NCI-H1092 (cell line): ENCODE data around the gene SNAI3.
A peak's percentile ranks its signal among the peaks of the same experiment; 100 is the strongest.

Source experiments
- DNase-seq: peaks from one replicate; lab custom pipeline; 2025; lab: John Stamatoyannopoulos, UW

SNAI3 gene

DNA sequence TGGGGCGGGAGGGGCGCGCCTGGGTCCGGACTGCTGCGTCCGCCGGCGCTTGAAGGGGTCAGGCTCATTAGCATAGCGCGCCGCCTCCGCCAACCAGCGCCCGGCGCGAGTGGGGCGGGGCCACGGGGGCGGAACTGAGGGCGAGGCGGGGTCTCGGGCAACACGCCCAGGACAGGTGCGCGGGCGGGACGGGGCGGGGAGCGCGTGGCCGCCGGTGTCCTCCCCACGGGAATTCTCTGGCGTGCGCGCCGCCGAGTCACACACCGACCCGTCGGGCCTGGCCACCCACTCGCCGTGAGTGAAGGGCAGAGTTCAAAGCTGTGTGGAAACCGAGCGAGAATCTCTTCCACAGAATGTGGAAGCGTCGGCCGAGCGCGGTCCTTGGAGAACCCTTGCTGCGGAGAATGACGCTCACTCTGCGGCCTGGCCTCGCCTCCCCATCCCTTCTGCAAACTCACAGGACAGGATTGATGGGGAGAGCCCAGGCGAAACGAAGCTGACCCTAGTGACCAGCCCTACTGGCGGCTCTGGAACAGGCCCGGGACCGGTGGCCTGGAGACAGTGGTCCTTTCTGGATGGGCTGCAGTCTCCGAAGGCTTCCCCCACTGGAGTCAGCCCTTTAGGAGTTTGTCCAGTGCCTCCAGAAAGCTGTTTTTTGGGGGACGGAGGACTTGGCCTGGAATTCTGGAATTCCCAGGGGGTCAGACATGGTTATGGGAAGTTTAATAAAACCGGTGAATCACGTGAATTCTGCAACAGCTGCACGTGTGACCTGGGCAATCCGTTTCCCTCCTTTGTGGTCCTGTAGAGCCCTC, at the start of gene SNAI3:
Gene SNAI3, minus strand, starts transcription at position 69 of the 815 bp plus-strand sequence. CDS start 101 bp downstream, outside the sequence.
- DNase-seq, result peak; percentile 53

GRCh38 chr16:88736088-88736487, 49.8 kb upstream of the SNAI3 start:
- no peak for DNase-seq

DNA sequence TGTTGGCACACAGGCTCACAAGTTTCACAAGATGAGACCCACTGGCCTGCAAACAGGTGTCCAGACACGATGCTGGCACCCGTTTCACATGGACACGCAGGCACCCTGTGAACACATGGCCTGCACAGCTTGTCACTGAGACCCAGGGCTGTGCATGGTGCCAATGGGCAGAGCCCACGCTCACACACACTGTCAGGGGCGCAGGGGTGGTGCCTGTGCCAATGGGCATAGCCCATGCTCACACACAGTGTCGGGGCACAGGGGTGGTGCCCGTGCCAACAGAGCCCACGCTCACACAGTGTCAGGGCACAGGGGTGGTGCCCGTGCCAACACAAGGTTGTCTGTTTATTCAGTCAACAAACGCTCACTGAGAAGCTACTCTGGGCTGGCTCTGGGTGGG, 49.3 kb upstream of the SNAI3 start:
- DNase-seq, result no peak

GRCh38 chr16:88735121-88735520, 48.8 kb upstream of the SNAI3 start:
- DNase-seq, result no peak

- DNase-seq, result no peak
Measured at GRCh38 chr16:88734361-88734728, 48.0 kb upstream of the SNAI3 start.

DNA sequence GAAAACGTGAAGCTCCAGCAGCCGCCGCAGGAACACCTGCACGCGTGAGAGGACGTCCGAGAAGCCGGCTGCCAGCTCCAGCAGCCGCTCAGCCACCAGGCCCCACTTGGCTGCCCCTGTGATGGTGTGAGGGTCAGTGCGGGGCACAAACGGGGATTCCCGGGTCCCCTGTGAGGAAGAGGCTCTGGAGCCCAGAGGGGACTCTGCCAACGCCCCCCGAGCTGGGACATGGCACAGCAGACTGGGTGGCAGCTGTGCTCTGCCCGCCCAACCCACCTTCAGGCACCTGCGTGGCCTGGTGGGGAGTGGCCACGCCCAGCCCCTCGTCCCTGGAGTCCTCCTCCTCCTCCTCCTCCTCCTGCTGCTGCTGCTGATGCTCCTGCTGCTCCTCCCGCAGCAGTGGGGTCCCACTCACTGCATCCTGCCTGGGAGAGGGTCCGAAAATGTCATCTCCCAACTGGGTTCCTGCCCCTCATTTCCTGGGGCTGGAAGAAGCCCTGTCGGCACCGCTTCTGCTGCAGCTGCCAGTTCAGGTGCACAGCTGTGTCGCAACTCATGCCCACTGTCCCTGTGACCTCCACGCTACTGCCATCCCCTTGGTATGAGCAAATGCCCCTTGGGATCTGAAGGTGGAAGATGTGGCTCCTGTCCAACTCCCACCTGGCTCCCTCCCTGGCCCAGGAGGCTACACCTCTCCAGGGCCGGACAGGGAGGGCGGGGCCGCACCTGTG, 47.5 kb upstream of the SNAI3 start:
- no peak for DNase-seq

DNA sequence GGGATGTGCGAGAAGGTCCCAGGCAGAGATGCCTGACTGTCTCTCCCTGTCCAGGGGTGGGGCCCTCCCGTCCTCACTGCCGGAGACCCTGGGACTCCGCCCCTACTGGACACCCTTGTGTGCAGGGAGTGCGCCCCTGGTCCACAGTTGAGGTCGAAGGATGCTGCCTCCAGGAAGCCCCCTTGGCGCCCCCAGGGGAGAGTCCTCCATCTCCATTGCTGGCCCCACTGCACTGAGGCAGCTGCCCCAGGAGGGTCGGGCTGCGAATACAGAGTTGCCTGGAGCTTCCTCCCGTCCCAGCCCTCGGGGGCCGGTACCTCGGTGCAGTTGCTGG, 46.6 kb upstream of the SNAI3 start:
- no peak for DNase-seq

GRCh38 chr16:88732172-88732960, 46.1 kb upstream of the SNAI3 start:
- DNase-seq, result peak; percentile 23

GRCh38 chr16:88731699-88732098, 45.4 kb upstream of the SNAI3 start:
- DNase-seq, result no peak

DNA sequence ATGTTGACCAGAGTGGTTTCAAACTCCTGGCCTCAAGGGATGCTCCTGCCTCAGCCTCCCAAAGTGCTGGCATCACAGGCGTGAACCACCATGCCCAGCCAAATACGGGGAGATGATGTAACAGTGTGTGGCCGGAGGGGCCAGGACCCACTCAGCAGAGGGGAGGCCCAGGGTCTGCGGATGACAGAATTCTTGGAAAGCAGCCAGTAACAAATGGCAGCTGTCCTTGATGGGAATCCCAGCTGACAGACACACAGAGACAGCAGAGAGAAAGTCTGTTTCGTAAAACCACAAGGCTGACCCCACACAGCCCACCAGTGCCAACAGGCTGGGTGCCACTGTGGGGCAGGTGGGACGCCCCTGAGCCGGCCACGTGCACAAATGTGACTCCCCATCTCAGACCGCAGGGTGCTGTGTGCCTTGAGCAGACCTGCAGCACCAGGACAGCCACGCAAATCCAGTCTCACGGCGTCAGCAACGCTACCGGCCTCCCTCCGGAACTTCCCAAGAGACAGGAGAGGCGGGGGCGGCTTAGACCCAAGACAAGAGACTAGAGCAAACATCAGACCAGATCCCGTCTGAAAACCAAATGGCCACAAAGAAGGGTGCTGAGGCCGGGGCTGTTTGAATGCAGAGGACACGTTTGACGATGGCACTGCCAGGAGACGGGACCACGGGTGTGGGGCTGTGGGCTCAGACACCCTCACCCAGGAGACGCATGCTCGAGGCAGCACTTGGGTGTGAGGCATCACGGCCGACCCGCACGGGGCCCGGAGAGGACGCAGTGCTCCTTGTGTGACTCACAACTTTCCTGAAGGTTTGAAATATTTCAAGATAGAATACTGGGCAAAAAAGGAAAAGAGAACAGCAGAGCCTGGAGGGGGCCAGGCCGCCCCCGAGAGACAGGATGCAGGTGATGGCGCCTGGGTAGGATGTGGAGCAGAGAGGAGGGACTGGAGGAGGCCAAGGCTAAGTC, 44.6 kb upstream of the SNAI3 start:
- DNase-seq, result no peak

GRCh38 chr16:88727871-88728270, 41.6 kb upstream of the SNAI3 start:
- no peak for DNase-seq

DNA sequence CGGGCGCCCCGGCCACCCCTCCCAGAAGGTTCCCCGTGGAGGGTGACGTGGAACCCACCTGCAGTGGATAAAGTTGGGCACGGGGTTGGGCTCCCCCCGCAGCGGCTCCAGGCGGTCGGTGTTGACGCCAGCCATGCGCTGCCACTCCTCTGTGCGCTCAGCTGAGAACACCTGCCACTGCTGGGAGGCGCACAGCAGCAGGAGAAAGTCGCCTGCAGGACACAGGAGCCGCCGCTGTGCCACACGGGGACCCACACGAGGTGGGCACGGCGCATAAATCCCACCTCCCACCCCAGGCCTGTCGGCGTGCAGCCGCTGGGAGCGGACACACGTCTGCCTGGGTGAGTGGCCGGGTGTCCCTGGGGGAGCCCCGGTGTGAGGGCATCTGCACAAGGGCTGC, 40.7 kb upstream of the SNAI3 start:
- DNase-seq, result no peak

GRCh38 chr16:88726408-88726749, 40.1 kb upstream of the SNAI3 start:
- no peak for DNase-seq

GRCh38 chr16:88725609-88726407, 39.5 kb upstream of the SNAI3 start:
- no peak for DNase-seq

- DNase-seq, result no peak
Measured at GRCh38 chr16:88724855-88725555, 38.7 kb upstream of the SNAI3 start.

DNA sequence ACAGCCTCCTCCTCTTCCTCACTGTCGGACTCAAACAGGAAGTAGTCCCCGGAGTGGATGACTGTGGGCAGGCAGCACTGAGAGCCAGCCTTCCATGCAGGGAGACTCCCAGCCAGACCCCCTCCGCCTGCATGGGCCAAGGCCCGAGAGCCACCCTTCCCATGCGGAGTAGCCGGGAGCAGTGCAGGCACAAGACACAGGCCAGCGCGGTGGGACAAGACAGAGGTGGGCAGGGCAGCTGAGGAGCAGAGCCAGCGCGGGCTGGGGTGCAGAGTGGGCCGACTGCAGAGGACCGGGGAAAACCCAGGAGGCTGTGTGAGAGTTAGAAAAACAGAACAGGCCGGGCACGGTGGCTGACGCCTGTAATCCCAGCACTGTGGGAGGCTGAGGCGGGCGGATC, 37.6 kb upstream of the SNAI3 start:
- DNase-seq, result no peak

DNA sequence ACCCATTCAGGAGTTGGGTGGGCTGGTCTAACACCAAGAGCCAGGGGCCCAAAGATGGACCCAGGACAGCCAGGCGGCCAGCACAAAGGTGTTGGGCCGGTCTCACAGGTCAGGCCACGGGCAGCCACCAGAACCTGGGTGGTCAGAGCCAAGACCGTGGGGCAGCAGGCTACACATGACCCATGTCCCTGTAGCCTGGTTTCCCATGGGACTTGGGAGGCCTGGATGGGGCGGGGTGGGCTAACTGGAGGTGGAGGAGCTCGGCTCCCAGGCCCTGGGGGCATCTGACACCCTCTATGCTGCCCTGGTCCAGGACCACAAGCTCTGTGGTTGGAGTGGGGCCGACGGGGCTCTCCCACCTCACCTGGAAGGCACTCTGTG, 37.2 kb upstream of the SNAI3 start:
- no peak for DNase-seq

GRCh38 chr16:88722784-88723506, 36.6 kb upstream of the SNAI3 start:
- no peak for DNase-seq
